Stromal cell of bone marrow (primary cell): ENCODE data around the gene UTF1.

Experiments
- DNase-seq: peaks from one replicate; pipeline ENCODE4 v3.0.0-alpha.2; 2012; ENCODE audit warnings: low read depth

Gene UTF1

GRCh38 chr10:133278577-133279265 is 48.7 kb downstream of the UTF1 start:
- DNase-seq: no peak

DNA sequence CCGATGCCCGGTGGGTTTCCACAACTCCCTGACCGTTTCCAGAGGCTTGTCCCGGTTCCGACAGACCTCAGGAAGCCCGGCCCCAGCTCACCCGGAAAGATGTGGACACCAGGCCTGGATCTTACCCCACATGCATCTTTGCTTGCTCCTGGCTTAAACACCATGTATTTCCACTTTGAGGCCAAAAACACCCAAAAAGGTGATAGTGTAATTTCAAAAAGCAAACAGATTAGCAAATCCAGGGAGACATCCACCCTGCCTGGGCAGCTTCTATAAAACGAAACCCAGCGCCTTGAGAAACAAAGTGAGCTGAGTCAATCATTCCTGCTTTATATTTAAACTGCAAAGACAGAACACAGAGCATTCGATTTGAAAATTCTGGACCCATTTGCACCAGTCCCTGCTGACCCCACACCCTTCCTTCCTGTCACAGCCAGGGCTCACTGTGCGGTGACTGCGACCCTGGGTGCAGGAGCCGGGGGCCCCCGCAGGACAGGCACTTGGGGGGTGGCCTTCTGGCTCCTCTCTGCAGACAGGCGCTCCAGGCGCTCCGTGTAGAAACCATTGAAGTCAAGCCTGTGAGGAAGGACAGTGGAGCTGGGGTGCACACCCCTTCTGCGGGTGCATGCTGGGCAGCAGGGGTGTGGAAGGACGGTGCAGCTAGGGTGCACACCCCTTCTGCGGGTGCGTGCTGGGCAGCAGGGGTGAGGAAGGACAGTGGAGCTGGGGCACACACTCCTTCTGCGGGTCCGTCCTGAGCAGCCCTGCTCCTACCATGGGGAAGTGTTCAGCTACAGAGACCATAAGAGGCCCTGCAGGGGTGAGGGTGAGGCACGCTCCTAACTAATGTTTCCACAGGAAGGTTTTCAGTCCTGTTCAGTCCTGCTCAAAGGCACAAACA is 49.6 kb downstream of the UTF1 start:
- no peak for DNase-seq

GRCh38 chr10:133280391-133281059 is 50.5 kb downstream of the UTF1 start:
- no peak for DNase-seq

DNA sequence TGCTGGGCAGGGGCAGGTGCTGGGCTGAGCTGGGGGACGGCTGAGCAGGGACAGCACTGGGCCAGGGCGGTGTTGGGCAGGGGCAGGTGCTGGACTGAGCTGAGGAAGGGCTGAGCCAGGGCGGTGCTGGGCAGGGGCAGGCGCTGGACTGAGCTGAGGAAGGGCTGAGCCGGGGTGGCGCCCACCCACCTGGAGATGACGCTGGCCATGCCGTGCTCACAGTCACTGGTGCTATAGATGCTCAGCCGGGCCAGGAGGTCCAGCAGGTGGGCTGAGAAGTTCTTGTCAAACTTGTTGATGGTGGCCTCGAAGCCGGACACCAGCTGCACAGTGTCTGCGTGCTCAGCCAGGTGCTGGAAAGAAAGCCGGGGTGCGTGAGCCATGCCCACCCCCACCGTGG is 51.1 kb downstream of the UTF1 start:
- DNase-seq: no peak
